GM19467 (cell line): ENCODE results near the gene JUP.

ENCODE experiments used
- ATAC-seq: cut with Tn5 transposase; IDR thresholded peaks from one replicate; pipeline ENCODE4 v1.9.1; 2021; ENCODE audit warnings: mild to moderate bottlenecking, moderate library complexity; ENCODE audit not compliant: unreplicated experiment

The JUP gene

GRCh38 chr17:41810659-41811548 is 24.4 kb upstream of the JUP start:
- no peak for ATAC-seq

- ATAC-seq, result no peak
Observed at GRCh38 chr17:41806685-41807445, 20.4 kb upstream of the JUP start.

- ATAC-seq, result no peak
Observed at GRCh38 chr17:41803049-41804020, 16.8 kb upstream of the JUP start.

- ATAC-seq, result no peak
Observed at GRCh38 chr17:41801374-41802271, 15.1 kb upstream of the JUP start.

- no peak for ATAC-seq
Observed at GRCh38 chr17:41800601-41801373, 14.3 kb upstream of the JUP start.

- no peak for ATAC-seq
Observed at GRCh38 chr17:41799366-41799765, 12.9 kb upstream of the JUP start.

- no peak for ATAC-seq
Observed at GRCh38 chr17:41797377-41797776, 10.9 kb upstream of the JUP start.

- ATAC-seq, result no peak
Observed at GRCh38 chr17:41796121-41796895, 9.8 kb upstream of the JUP start.

GRCh38 chr17:41794540-41794975 is 8.0 kb upstream of the JUP start:
- no peak for ATAC-seq

GRCh38 chr17:41793784-41794539 is 7.5 kb upstream of the JUP start:
- no peak for ATAC-seq

GRCh38 chr17:41792845-41793783 is 6.6 kb upstream of the JUP start:
- ATAC-seq, result no peak

- no peak for ATAC-seq
Observed at GRCh38 chr17:41787021-41787418, 509 bp upstream of the JUP start.

- no peak for ATAC-seq
Observed at GRCh38 chr17:41785859-41786226, 668 bp downstream of the JUP start.

GRCh38 chr17:41785091-41785858 is 1.2 kb downstream of the JUP start:
- no peak for ATAC-seq

GRCh38 chr17:41784207-41784744 is 2.2 kb downstream of the JUP start:
- ATAC-seq, result no peak

GRCh38 chr17:41782142-41782541 is 4.4 kb downstream of the JUP start:
- no peak for ATAC-seq
